Activated T-helper 2 cell treated with anti-CD3 and anti-CD28 coated beads, Interferon-gamma antibody, Interleukin-2, Interleukin-4, amounts not matched to agents 10 μg/mL and 5 μg/mL and 100 μg/mL, durations not matched to agents 14 hours and 24 hours and 36 hours (primary cell): Measurements from ENCODE around the gene PTGR3. TPM values are rescaled to one million over a fixed set of nuclear protein-coding genes. Genes with fewer than 3 reads are reported as not detected.

ENCODE experiments used
- DNase-seq: peaks from one replicate; pipeline ENCODE4 v3.0.0; 2021; ENCODE audit warnings: low spot score
- H3K27ac Mint-ChIP-seq: one replicate; pipeline ENCODE4 v1.8.0; 2021; ENCODE audit warnings: mixed read lengths
- H3K27me3 Mint-ChIP-seq: one replicate; pipeline ENCODE4 v1.8.0; 2021; ENCODE audit warnings: low read depth, mixed read lengths
- H3K36me3 Mint-ChIP-seq: one replicate; pipeline ENCODE4 v1.8.0; 2021; ENCODE audit warnings: low read depth, mixed read lengths
- H3K4me1 Mint-ChIP-seq: one replicate; pipeline ENCODE4 v1.8.0; 2021; ENCODE audit warnings: low read depth, mixed read lengths
- H3K4me3 Mint-ChIP-seq: one replicate; pipeline ENCODE4 v1.8.0; 2021; ENCODE audit warnings: low read depth, mild to moderate bottlenecking, moderate library complexity, mixed read lengths
- H3K9me3 Mint-ChIP-seq: one replicate; pipeline ENCODE4 v1.8.0; 2021; ENCODE audit warnings: mixed read lengths
- intact Hi-C: fragments of 100-400 bp; cut with micrococcal nuclease; formaldehyde crosslinking; loops from one replicate; pipeline ENCODE4 v1.15.1; 2023
- total RNA-seq: library from RNA; stranded (reverse); gene quantifications from 2 replicates; pipeline ENCODE4 v1.2.3, GENCODE V29; 2022

The PTGR3 gene
- total RNA-seq, 1 donor from 2014 or later = 26.0 TPM

- no peak for DNase-seq
- Mint-ChIP-seq H3K27me3 (peaks cover 3% of the 10 kb centered on the region), H3K9me3 (peaks cover 5% of the 10 kb centered on the region), H3K4me3 (no peak overlapping the region), H3K4me1 (no peaks in the 10 kb centered on the region), H3K27ac (no peak overlapping the region), H3K36me3 (no peaks in the 10 kb centered on the region)
- intact Hi-C loops = no loop called here
Measured at GRCh38 chr18:75183973-75184493, 24.9 kb downstream of the PTGR3 start.

- DNase-seq = no peak
Measured at GRCh38 chr18:75183524-75183923, 25.4 kb downstream of the PTGR3 start.

GRCh38 chr18:75179819-75180600 is 28.9 kb downstream of the PTGR3 start:
- Mint-ChIP-seq H3K4me1 (no peaks in the 10 kb centered on the region), H3K27me3 (peaks cover 3% of the 10 kb centered on the region), H3K27ac (no peak overlapping the region), H3K4me3 (no peak overlapping the region), H3K36me3 (no peaks in the 10 kb centered on the region), H3K9me3 (no peaks in the 10 kb centered on the region)
- intact Hi-C loops = loop anchor here (10.0 kb wide), 1 partner anchor 295 kb away; no protein-coding TSS in a partner anchor
- DNase-seq = no peak

More at GRCh38 chr18:75183524-75183923, 25.4 kb downstream of the PTGR3 start:
- Mint-ChIP-seq H3K9me3 (peaks cover 5% of the 10 kb centered on the region), H3K4me1 (no peaks in the 10 kb centered on the region), H3K4me3 (no peak overlapping the region), H3K27ac (no peak overlapping the region), H3K27me3 (peaks cover 3% of the 10 kb centered on the region), H3K36me3 (no peaks in the 10 kb centered on the region)
- intact Hi-C loops = no loop called here

GRCh38 chr18:75178376-75178775 is 30.6 kb downstream of the PTGR3 start:
- H3K9me3 Mint-ChIP-seq = no peaks in the 10 kb centered on the region
- H3K27me3 Mint-ChIP-seq = peaks cover 3% of the 10 kb centered on the region
- H3K27ac Mint-ChIP-seq = no peak overlapping the region
- no peak for DNase-seq
- H3K4me1 Mint-ChIP-seq = no peaks in the 10 kb centered on the region
- no peak overlapping the region for H3K4me3 Mint-ChIP-seq
- intact Hi-C loops = loop anchor here (10.0 kb wide), 1 partner anchor 296 kb away; no protein-coding TSS in a partner anchor
- H3K36me3 Mint-ChIP-seq = no peaks in the 10 kb centered on the region

- Mint-ChIP-seq H3K4me1 (peaks cover 1% of the 10 kb centered on the region), H3K4me3 (no peak overlapping the region), H3K27ac (no peak overlapping the region), H3K9me3 (no peaks in the 10 kb centered on the region), H3K36me3 (no peaks in the 10 kb centered on the region), H3K27me3 (peaks cover 7% of the 10 kb centered on the region)
- DNase-seq = no peak
- intact Hi-C loops = loop anchor here (10.0 kb wide), 1 partner anchor 298 kb away; no protein-coding TSS in a partner anchor
Measured at GRCh38 chr18:75176849-75177248, 32.1 kb downstream of the PTGR3 start.

GRCh38 chr18:75173738-75174137 is 35.2 kb downstream of the PTGR3 start:
- no peaks in the 10 kb centered on the region for H3K9me3 Mint-ChIP-seq
- H3K27ac Mint-ChIP-seq = no peak overlapping the region
- peaks cover 1% of the 10 kb centered on the region for H3K4me1 Mint-ChIP-seq
- intact Hi-C loops = loop anchor here (10.0 kb wide), 1 partner anchor 301 kb away; no protein-coding TSS in a partner anchor
- no peak overlapping the region for H3K4me3 Mint-ChIP-seq
- no peaks in the 10 kb centered on the region for H3K36me3 Mint-ChIP-seq
- no peak for DNase-seq
- H3K27me3 Mint-ChIP-seq = peaks cover 7% of the 10 kb centered on the region

- no peaks in the 10 kb centered on the region for H3K9me3 Mint-ChIP-seq
- peaks cover 7% of the 10 kb centered on the region for H3K27me3 Mint-ChIP-seq
- no peak for DNase-seq
- H3K36me3 Mint-ChIP-seq = no peaks in the 10 kb centered on the region
- H3K4me3 Mint-ChIP-seq = no peak overlapping the region
- H3K27ac Mint-ChIP-seq = no peak overlapping the region
- intact Hi-C loops = loop anchor here (10.0 kb wide), 1 partner anchor 302 kb away; no protein-coding TSS in a partner anchor
- peaks cover 1% of the 10 kb centered on the region for H3K4me1 Mint-ChIP-seq
Measured at GRCh38 chr18:75173125-75173432, 35.9 kb downstream of the PTGR3 start.

GRCh38 chr18:75172299-75173124 is 36.4 kb downstream of the PTGR3 start:
- Mint-ChIP-seq H3K9me3 (no peaks in the 10 kb centered on the region), H3K4me3 (no peak overlapping the region), H3K27ac (no peak overlapping the region), H3K4me1 (peaks cover 1% of the 10 kb centered on the region), H3K36me3 (no peaks in the 10 kb centered on the region), H3K27me3 (peaks cover 7% of the 10 kb centered on the region)
- intact Hi-C loops = loop anchor here (10.0 kb wide), 1 partner anchor 302 kb away; no protein-coding TSS in a partner anchor
- no peak for DNase-seq

GRCh38 chr18:75170916-75171315 is 38.0 kb downstream of the PTGR3 start:
- peaks cover 1% of the 10 kb centered on the region for H3K4me1 Mint-ChIP-seq
- H3K9me3 Mint-ChIP-seq = no peaks in the 10 kb centered on the region
- no peak overlapping the region for H3K4me3 Mint-ChIP-seq
- H3K27me3 Mint-ChIP-seq = peaks cover 7% of the 10 kb centered on the region
- H3K36me3 Mint-ChIP-seq = no peaks in the 10 kb centered on the region
- H3K27ac Mint-ChIP-seq = no peak overlapping the region
- intact Hi-C loops = loop anchor here (10.0 kb wide), 1 partner anchor 304 kb away; no protein-coding TSS in a partner anchor
- DNase-seq = no peak

- no peak for DNase-seq
- H3K27me3 Mint-ChIP-seq = peaks cover 7% of the 10 kb centered on the region
- intact Hi-C loops = loop anchor here (10.0 kb wide), 1 partner anchor 305 kb away; no protein-coding TSS in a partner anchor
- H3K4me3 Mint-ChIP-seq = no peak overlapping the region
- no peaks in the 10 kb centered on the region for H3K36me3 Mint-ChIP-seq
- H3K4me1 Mint-ChIP-seq = peaks cover 1% of the 10 kb centered on the region
- no peak overlapping the region for H3K27ac Mint-ChIP-seq
- H3K9me3 Mint-ChIP-seq = no peaks in the 10 kb centered on the region
Measured at GRCh38 chr18:75170022-75170789, 38.7 kb downstream of the PTGR3 start.

- Mint-ChIP-seq H3K27me3 (peaks cover 7% of the 10 kb centered on the region), H3K9me3 (no peaks in the 10 kb centered on the region), H3K4me3 (no peak overlapping the region), H3K36me3 (no peaks in the 10 kb centered on the region), H3K27ac (no peak overlapping the region), H3K4me1 (peaks cover 1% of the 10 kb centered on the region)
- intact Hi-C loops = no loop called here
- no peak for DNase-seq
Measured at GRCh38 chr18:75169411-75169810, 39.5 kb downstream of the PTGR3 start.

- no peak overlapping the region for H3K27ac Mint-ChIP-seq
- peaks cover 1% of the 10 kb centered on the region for H3K4me1 Mint-ChIP-seq
- H3K36me3 Mint-ChIP-seq = no peaks in the 10 kb centered on the region
- no peak overlapping the region for H3K4me3 Mint-ChIP-seq
- peaks cover 7% of the 10 kb centered on the region for H3K27me3 Mint-ChIP-seq
- no peak for DNase-seq
- H3K9me3 Mint-ChIP-seq = no peaks in the 10 kb centered on the region
- intact Hi-C loops = no loop called here
Measured at GRCh38 chr18:75168619-75169018, 40.3 kb downstream of the PTGR3 start.
